ENCODE results near the gene RET. TPM values are rescaled to one million over a fixed set of nuclear protein-coding genes. Genes with fewer than 3 reads are reported as not detected.

The RET gene
- total RNA-seq, 4 donors from 2014 or later, result 0.79 to 1.3 (median 0.96) TPM

GRCh38 chr10:43073191-43073590, 3.7 kb upstream of the RET start:
- TF ChIP-seq CTCF (IDR thresholded peaks at IDR 0.05), result no peak
- no peak for ATAC-seq (ENCODE audit: low FRiP score)
- DNase-seq (ENCODE audit: low spot score), result no peak

GRCh38 chr10:43073721-43074120, 3.1 kb upstream of the RET start:
- DNase-seq (ENCODE audit: low spot score) (no peak), ATAC-seq (ENCODE audit: low FRiP score) (no peak)
- no peak for TF ChIP-seq CTCF (IDR thresholded peaks at IDR 0.05)

GRCh38 chr10:43074409-43074808, 2.5 kb upstream of the RET start:
- DNase-seq (ENCODE audit: low spot score), result no peak
- no peak for ATAC-seq (ENCODE audit: low FRiP score)
- TF ChIP-seq CTCF (IDR thresholded peaks at IDR 0.05), result no peak

- TF ChIP-seq CTCF (IDR thresholded peaks at IDR 0.05), result no peak
- no peak for ATAC-seq (ENCODE audit: low FRiP score)
- no peak for DNase-seq (ENCODE audit: low spot score)
These were observed 1.9 kb upstream of the RET start for GRCh38 chr10:43074827-43075611.

GRCh38 chr10:43075612-43076003, 1.3 kb upstream of the RET start:
- DNase-seq (ENCODE audit: low spot score), result no peak

GRCh38 chr10:43076311-43076875, 476 bp upstream of the RET start:
- ATAC-seq (ENCODE audit: low FRiP score) (no peak), DNase-seq (ENCODE audit: low spot score) (no peak)
- TF ChIP-seq CTCF (IDR thresholded peaks at IDR 0.05), result no peak

More at GRCh38 chr10:43075612-43076003, 1.3 kb upstream of the RET start:
- no peak for ATAC-seq (ENCODE audit: low FRiP score)
- no peak for TF ChIP-seq CTCF (IDR thresholded peaks at IDR 0.05)
